Liver (tissue), 9 donors: Measurements from ENCODE around the gene SLC19A2. TPM values are rescaled to one million over a fixed set of nuclear protein-coding genes. Genes with fewer than 3 reads are reported as not detected.

Source experiments
- DNase-seq: peaks from one replicate; pipeline ENCODE4 v3.0.0-alpha.2; 2017; ENCODE audit warnings: low spot score
- H3K27ac ChIP-seq, 2 donors: one replicate each; pipeline ENCODE4 v1.7.0; 2013; ENCODE audit warnings: inconsistent platforms in 2 of 2, low read length in 2 of 2, control low read depth in 1 of 2, low read depth in 1 of 2, mild to moderate bottlenecking in 1 of 2
- H3K27me3 ChIP-seq, 4 donors: one replicate each; pipeline versions ENCODE4 v1.6.1 to v1.7.0; 2013; ENCODE audit warnings: low read length in 3 of 4, inconsistent platforms in 1 of 4, mild to moderate bottlenecking in 1 of 4, moderate library complexity in 1 of 4; ENCODE audit not compliant: control insufficient read depth in 4 of 4, insufficient read depth in 4 of 4
- H3K36me3 ChIP-seq, 4 donors: one replicate each; pipeline versions ENCODE4 v1.6.1 to v1.7.0; 2013; ENCODE audit warnings: low read length in 3 of 4, mild to moderate bottlenecking in 3 of 4, low read depth in 1 of 4, moderate library complexity in 1 of 4; ENCODE audit not compliant: control insufficient read depth in 4 of 4, insufficient read depth in 3 of 4
- H3K4me1 ChIP-seq, 4 donors: one replicate each; pipeline versions ENCODE4 v1.6.1 to v1.7.0; 2013; ENCODE audit warnings: low read length in 3 of 4, mild to moderate bottlenecking in 3 of 4, moderate library complexity in 1 of 4; ENCODE audit not compliant: control insufficient read depth in 4 of 4, insufficient read depth in 4 of 4
- H3K4me3 ChIP-seq, 3 donors: one replicate each; pipeline versions ENCODE4 v1.6.1 to v1.7.0; 2013; ENCODE audit warnings: low read length in 3 of 3, control low read depth in 1 of 3, low read depth in 1 of 3, mild to moderate bottlenecking in 1 of 3
- H3K9ac ChIP-seq, 2 donors: one replicate each; pipeline ENCODE4 v1.7.0; 2013; ENCODE audit warnings: low read length in 2 of 2, mild to moderate bottlenecking in 2 of 2, moderate library complexity in 2 of 2, control low read depth in 1 of 2, low read depth in 1 of 2
- H3K9me3 ChIP-seq, 4 donors: one replicate each; pipeline versions ENCODE4 v1.6.1 to v1.7.0; 2013; ENCODE audit warnings: low read length in 3 of 4; ENCODE audit not compliant: control insufficient read depth in 4 of 4
- FOXA1 ChIP-seq: IDR thresholded peaks from 2 replicates; pipeline ENCODE4 v1.6.1; 2016; ENCODE audit warnings: antibody characterized with exemption
- FOXA2 ChIP-seq: IDR thresholded peaks from 2 replicates; pipeline ENCODE4 v1.6.1; 2016; ENCODE audit warnings: antibody characterized with exemption
- GABPA ChIP-seq, 2 donors: IDR thresholded peaks in 1 of 2; conservative IDR thresholded peaks in 1 of 2; 2 replicates each; pipeline ENCODE4 v1.6.1; 2016; ENCODE audit warnings: antibody characterized with exemption in 2 of 2, mild to moderate bottlenecking in 1 of 2, moderate library complexity in 1 of 2
- HNF4A ChIP-seq, 2 donors: conservative IDR thresholded peaks; 2 replicates each; pipeline ENCODE4 v1.6.1; 2016; ENCODE audit warnings: antibody characterized with exemption in 2 of 2, mild to moderate bottlenecking in 2 of 2
- HNF4G ChIP-seq: IDR thresholded peaks from 2 replicates; pipeline ENCODE4 v1.6.1; 2016; ENCODE audit warnings: antibody characterized with exemption
- JUND ChIP-seq, 2 donors: IDR thresholded peaks; 2 replicates each; pipeline ENCODE4 v1.6.1; 2016; ENCODE audit warnings: antibody characterized with exemption in 2 of 2
- NR2F2 ChIP-seq: IDR thresholded peaks from 2 replicates; pipeline ENCODE4 v1.6.1; 2016; ENCODE audit warnings: antibody characterized with exemption
- RAD21 ChIP-seq, 2 donors: IDR thresholded peaks; 2 replicates each; pipeline ENCODE4 v1.6.1; 2016; ENCODE audit warnings: antibody characterized with exemption in 2 of 2, mild to moderate bottlenecking in 2 of 2
- SP1 ChIP-seq: IDR thresholded peaks from 2 replicates; pipeline ENCODE4 v1.6.1; 2018; ENCODE audit warnings: antibody characterized with exemption, mild to moderate bottlenecking
- TAF1 ChIP-seq: conservative IDR thresholded peaks from 2 replicates; pipeline ENCODE4 v1.6.1; 2016; ENCODE audit warnings: antibody characterized with exemption, mild to moderate bottlenecking
- YY1 ChIP-seq: IDR thresholded peaks from 2 replicates; pipeline ENCODE4 v1.6.1; 2016; ENCODE audit warnings: antibody characterized with exemption, mild to moderate bottlenecking
- WGBS: extraction: QIAGEN DNeasy Blood & Tissue Kit; methylation state at CpG from one replicate; pipeline ENCODE4 v1.1.7; 2013; 5-methylcytosine and 5-hydroxymethylcytosine counted together
- polyA plus RNA-seq, 2 donors: library from polyadenylated mRNA; stranded (reverse) in 1 of 2; unstranded in 1 of 2; fragments of 200-250 nt in 1 of 2; fragments of >200 nt in 1 of 2; fragmentation: Nextera tagmentation in 1 of 2; extraction: Ambion mirVana in 1 of 2; gene quantifications; one replicate each; pipeline versions ENCODE4 v1.2.1 to v1.2.3, GENCODE V29; 2013 to 2015
- total RNA-seq, 2 donors: library from RNA; depleted of rRNA; stranded (reverse); fragments of >200 nt; gene quantifications; one replicate each; pipeline ENCODE4 v1.2.3, GENCODE V29; 2014
- TF ChIP-seq, protein P1 (sequence below): IDR thresholded peaks from 2 replicates; pipeline ENCODE4 v1.6.1; 2016; ENCODE audit warnings: antibody characterized with exemption
- TF ChIP-seq, protein P2 (sequence below): IDR thresholded peaks from 2 replicates; pipeline ENCODE4 v1.6.1; 2016; ENCODE audit warnings: antibody characterized with exemption, mild to moderate bottlenecking
- TF ChIP-seq, protein P3 (sequence below): fragments of 150-350 bp; IDR thresholded peaks from 2 replicates; pipeline ENCODE4 v1.5.1; 2017; ENCODE audit warnings: improper control_type of control experiment, low read depth, low read length; ENCODE audit not compliant: missing input control
- TF ChIP-seq, protein P4 (sequence below): IDR thresholded peaks from 2 replicates; pipeline ENCODE4 v1.6.1; 2016; ENCODE audit warnings: antibody characterized with exemption
- TF ChIP-seq, protein P5 (sequence below): IDR thresholded peaks from 2 replicates; pipeline ENCODE4 v1.6.1; 2016; ENCODE audit warnings: antibody characterized with exemption
- donor health status: healthy.
- donor health status: healthy.
- donor health status: healthy.
- donor health status: healthy.
- donor health status: healthy.

Gene SLC19A2
- total and polyA plus RNA-seq, 4 donors, result 4.8 to 18.7 (median 9.8) TPM

DNA sequence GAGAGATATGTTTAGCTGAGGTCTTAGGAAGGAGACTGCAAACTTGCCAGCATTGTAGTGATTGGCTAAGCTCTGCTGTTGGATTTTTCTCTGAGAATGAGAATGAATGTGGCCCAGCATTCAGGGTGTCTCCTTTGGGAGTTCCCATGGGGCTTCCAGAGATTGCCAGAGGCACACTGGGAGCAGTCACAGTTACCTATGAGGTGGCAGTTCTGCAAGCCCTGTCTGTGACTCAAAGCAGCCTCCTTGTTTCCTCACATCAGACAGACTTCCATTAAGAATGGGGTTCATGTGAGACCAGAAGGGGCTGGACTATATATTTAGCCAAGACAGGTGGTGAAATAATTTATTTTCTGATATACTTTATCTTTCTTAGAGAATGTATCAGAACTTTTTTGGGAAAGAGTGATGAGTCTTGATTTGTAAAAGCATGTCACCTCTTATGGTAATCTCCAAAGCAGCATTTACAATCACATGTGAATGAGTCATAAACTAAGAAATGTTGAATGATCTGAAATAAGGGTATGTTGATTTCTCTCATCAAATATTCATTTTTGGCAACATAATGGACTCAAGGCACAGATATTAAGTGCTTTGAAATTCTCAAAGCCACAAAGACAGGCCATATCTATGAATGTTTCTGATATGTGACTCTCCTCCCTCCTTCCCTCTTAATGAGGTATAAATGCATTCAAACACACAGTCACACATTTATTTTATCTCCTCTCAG is 9.5 kb upstream of the SLC19A2 start:
- TF ChIP-seq JUND (IDR thresholded peaks at IDR 0.05) (no peak), HNF4A (conservative IDR thresholded peaks at IDR 0.05) (no peak), RAD21 (IDR thresholded peaks at IDR 0.05) (no peak), TAF1 (no peak)
- TF ChIP-seq, protein P1, sequence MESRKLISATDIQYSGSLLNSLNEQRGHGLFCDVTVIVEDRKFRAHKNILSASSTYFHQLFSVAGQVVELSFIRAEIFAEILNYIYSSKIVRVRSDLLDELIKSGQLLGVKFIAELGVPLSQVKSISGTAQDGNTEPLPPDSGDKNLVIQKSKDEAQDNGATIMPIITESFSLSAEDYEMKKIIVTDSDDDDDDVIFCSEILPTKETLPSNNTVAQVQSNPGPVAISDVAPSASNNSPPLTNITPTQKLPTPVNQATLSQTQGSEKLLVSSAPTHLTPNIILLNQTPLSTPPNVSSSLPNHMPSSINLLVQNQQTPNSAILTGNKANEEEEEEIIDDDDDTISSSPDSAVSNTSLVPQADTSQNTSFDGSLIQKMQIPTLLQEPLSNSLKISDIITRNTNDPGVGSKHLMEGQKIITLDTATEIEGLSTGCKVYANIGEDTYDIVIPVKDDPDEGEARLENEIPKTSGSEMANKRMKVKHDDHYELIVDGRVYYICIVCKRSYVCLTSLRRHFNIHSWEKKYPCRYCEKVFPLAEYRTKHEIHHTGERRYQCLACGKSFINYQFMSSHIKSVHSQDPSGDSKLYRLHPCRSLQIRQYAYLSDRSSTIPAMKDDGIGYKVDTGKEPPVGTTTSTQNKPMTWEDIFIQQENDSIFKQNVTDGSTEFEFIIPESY, result no peak
- DNase-seq, result no peak
- Histone ChIP-seq H3K27ac (no peak overlapping the region), H3K4me1 (no peaks in the 10 kb centered on the region), H3K9me3 (no peaks in the 10 kb centered on the region), H3K36me3 (no peaks in the 10 kb centered on the region), H3K4me3 (no peak overlapping the region), H3K27me3 (no peaks in the 10 kb centered on the region), H3K9ac (no peak overlapping the region)

DNA sequence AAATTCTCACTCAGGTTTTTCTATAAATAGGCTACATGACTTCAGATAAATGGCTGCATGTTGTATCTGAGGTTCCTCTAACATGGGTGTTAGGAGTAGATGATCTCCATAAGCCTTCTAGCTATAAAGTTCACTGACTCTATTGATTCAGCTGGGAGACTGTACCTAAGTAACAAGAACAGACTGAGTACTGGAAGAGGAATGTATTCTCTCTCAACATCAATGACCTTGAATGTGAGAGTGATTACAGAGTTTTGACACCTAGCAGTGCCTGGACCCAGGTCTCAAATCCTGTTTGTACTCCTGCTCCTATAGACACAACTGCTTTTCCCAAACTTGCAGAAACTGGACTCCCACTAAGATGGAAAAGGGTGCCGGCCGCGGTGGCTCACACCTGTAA is 8.6 kb upstream of the SLC19A2 start:
- Histone ChIP-seq H3K4me1 (peaks cover 0 to under 1% (median 0%) of the 10 kb centered on the region in 4 donors), H3K27ac (no peak overlapping the region), H3K4me3 (no peak overlapping the region), H3K36me3 (no peaks in the 10 kb centered on the region), H3K9me3 (no peaks in the 10 kb centered on the region), H3K9ac (no peak overlapping the region), H3K27me3 (no peaks in the 10 kb centered on the region)
- TF ChIP-seq RAD21 (IDR thresholded peaks at IDR 0.05) (no peak), GABPA (IDR thresholded peaks at IDR 0.05 in 1 of 2, conservative IDR thresholded peaks at IDR 0.05 in 1 of 2) (no peak), HNF4G (no peak), YY1 (no peak), SP1 (no peak), JUND (IDR thresholded peaks at IDR 0.05) (no peak), FOXA2 (no peak), FOXA1 (no peak), HNF4A (conservative IDR thresholded peaks at IDR 0.05) (no peak), NR2F2 (no peak)
- TF ChIP-seq, protein P2, sequence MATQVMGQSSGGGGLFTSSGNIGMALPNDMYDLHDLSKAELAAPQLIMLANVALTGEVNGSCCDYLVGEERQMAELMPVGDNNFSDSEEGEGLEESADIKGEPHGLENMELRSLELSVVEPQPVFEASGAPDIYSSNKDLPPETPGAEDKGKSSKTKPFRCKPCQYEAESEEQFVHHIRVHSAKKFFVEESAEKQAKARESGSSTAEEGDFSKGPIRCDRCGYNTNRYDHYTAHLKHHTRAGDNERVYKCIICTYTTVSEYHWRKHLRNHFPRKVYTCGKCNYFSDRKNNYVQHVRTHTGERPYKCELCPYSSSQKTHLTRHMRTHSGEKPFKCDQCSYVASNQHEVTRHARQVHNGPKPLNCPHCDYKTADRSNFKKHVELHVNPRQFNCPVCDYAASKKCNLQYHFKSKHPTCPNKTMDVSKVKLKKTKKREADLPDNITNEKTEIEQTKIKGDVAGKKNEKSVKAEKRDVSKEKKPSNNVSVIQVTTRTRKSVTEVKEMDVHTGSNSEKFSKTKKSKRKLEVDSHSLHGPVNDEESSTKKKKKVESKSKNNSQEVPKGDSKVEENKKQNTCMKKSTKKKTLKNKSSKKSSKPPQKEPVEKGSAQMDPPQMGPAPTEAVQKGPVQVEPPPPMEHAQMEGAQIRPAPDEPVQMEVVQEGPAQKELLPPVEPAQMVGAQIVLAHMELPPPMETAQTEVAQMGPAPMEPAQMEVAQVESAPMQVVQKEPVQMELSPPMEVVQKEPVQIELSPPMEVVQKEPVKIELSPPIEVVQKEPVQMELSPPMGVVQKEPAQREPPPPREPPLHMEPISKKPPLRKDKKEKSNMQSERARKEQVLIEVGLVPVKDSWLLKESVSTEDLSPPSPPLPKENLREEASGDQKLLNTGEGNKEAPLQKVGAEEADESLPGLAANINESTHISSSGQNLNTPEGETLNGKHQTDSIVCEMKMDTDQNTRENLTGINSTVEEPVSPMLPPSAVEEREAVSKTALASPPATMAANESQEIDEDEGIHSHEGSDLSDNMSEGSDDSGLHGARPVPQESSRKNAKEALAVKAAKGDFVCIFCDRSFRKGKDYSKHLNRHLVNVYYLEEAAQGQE, result no peak
- TF ChIP-seq, protein P3, sequence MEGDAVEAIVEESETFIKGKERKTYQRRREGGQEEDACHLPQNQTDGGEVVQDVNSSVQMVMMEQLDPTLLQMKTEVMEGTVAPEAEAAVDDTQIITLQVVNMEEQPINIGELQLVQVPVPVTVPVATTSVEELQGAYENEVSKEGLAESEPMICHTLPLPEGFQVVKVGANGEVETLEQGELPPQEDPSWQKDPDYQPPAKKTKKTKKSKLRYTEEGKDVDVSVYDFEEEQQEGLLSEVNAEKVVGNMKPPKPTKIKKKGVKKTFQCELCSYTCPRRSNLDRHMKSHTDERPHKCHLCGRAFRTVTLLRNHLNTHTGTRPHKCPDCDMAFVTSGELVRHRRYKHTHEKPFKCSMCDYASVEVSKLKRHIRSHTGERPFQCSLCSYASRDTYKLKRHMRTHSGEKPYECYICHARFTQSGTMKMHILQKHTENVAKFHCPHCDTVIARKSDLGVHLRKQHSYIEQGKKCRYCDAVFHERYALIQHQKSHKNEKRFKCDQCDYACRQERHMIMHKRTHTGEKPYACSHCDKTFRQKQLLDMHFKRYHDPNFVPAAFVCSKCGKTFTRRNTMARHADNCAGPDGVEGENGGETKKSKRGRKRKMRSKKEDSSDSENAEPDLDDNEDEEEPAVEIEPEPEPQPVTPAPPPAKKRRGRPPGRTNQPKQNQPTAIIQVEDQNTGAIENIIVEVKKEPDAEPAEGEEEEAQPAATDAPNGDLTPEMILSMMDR, result no peak
- TF ChIP-seq, protein P4, sequence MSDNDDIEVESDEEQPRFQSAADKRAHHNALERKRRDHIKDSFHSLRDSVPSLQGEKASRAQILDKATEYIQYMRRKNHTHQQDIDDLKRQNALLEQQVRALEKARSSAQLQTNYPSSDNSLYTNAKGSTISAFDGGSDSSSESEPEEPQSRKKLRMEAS, result no peak
- TF ChIP-seq, protein P5, sequence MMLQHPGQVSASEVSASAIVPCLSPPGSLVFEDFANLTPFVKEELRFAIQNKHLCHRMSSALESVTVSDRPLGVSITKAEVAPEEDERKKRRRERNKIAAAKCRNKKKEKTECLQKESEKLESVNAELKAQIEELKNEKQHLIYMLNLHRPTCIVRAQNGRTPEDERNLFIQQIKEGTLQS, result no peak
- 97% methylated on average over 3 of the region's 3 CpGs for WGBS
- DNase-seq, result no peak
